Measurements from ENCODE around the gene FAM227A.
"Not testable (repeated sequence)": the region's sequence is repeated elsewhere in the genome, so short reads cannot be mapped to it uniquely, and the experiment has no call there.

Gene FAM227A

DNA sequence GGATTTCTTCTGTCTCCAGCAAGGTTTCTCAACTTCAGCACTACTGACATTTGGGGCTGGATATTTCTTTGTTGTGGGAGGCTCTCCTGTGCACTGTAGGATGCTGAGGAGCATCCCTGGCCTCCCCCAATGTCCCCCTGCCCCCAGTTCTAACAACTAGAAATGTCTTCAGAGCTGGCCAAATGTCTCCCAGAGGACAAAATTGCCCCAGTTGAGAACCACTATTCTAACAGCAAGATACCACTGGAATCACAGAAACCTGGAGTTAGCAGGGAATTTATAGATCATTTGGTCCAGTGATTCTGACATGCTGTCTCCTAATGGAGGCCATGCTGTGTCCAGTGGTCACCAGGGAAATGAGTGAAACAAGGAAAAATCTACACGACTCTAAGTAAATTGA is 54.0 kb downstream of the FAM227A start:
- no peak for ATAC-seq
- Mint-ChIP-seq H3K27ac (no peak overlapping the region), H3K9me3 (no peaks in the 10 kb centered on the region)

DNA sequence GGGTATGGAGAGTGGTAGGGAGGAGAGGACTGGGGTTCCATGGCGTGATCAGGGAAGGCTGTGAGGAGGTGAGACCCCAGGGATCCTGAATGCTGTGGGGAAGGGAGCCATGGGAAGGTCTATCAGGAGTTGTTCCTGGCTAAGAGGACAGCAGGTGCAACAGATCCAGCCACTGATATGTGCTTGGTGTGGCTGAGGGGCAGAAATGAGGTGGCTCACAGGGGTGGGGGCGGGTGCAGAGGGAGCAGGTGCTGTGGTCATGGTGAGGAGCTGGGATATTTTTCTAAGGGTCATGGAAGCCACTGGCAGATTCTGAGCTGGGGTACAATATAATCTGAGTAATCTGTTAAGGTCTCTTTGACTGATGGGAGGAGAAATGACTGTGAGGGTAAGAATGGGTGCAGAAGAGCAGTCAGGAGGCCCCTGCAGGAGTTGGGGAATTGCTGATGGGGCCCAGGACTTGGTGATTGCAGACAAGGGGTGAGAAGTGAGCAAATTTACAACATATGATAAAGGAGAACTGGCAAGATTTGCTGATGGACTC is 54.9 kb downstream of the FAM227A start:
- Mint-ChIP-seq H3K9me3 (no peaks in the 10 kb centered on the region), H3K4me3 (no peak overlapping the region), H3K27ac (no peak overlapping the region), H3K4me1 (no peaks in the 10 kb centered on the region), H3K27me3 (no peaks in the 10 kb centered on the region)
- DNase-seq = no peak
- ATAC-seq = no peak

More for the DNA sequence above, 54.0 kb downstream of the FAM227A start:
- no peaks in the 10 kb centered on the region for H3K27me3 Mint-ChIP-seq
- no peaks in the 10 kb centered on the region for H3K4me1 Mint-ChIP-seq
- DNase-seq = no peak
- H3K4me3 Mint-ChIP-seq = no peak overlapping the region

DNA sequence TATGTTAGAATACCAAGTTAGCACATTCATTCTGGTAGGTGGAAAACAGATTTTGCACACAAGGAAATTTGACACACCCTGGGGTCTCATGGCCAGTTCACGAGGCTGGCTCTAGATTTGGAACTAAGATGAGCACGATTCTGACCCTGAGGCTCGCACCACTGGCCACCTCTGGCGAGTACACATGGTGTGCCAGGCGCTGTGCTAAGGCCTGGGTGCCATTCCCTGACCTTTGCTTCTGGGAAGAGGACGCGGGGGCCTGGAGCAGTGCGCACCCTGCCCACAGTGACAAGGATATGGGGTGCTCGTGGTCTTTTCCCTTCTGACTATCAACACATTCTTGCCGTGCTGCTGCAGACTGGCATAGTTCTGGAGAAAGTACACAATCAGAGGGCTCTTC is 56.7 kb downstream of the FAM227A start:
- ATAC-seq (no peak), DNase-seq (no peak)
- no peak overlapping the region for H3K27ac Mint-ChIP-seq
- no peaks in the 10 kb centered on the region for H3K9me3 Mint-ChIP-seq
- no peaks in the 10 kb centered on the region for H3K27me3 Mint-ChIP-seq
- H3K4me1 Mint-ChIP-seq = no peaks in the 10 kb centered on the region
- H3K4me3 Mint-ChIP-seq = no peak overlapping the region

DNA sequence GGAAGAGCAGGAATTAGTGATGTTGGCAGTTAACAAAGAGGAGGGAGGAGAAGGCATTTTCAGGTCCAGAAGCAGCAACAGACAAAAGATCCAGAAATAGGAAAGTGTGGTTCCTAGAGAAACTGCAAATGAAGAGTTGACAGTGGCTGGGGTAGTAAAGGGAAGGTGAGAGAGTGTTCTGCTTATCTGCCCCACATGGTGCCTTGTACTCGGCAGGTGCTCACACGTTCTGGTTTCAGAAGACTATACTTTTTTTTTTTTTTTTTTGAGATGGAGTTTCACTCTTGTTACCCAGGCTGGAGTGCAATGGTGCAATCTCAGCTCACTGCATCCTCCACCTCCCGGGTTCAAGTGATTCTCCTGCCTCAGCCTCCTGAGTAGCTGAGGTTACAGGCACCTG is 73.3 kb downstream of the FAM227A start:
- not testable (repeated sequence) for ATAC-seq, DNase-seq, H3K27me3 Mint-ChIP-seq, H3K4me3 Mint-ChIP-seq, H3K9me3 Mint-ChIP-seq, H3K4me1 Mint-ChIP-seq
- H3K27ac Mint-ChIP-seq = peak overlapping the region in 1 of 2 donors; percentile 15

- Mint-ChIP-seq H3K27me3 (no peaks in the 10 kb centered on the region), H3K4me1 (no peaks in the 10 kb centered on the region), H3K4me3 (no peak overlapping the region), H3K9me3 (no peaks in the 10 kb centered on the region), H3K27ac (no peak overlapping the region)
- ATAC-seq = no peak
- DNase-seq = no peak
These were observed 77.7 kb downstream of the FAM227A start for GRCh38 chr22:38578505-38578904.

GRCh38 chr22:38572065-38572464 is 84.1 kb downstream of the FAM227A start:
- DNase-seq (peak; percentile 13 to 26), ATAC-seq (no peak)
- Mint-ChIP-seq H3K4me1 (peaks cover 12% of the 10 kb centered on the region), H3K27me3 (no peaks in the 10 kb centered on the region), H3K9me3 (no peaks in the 10 kb centered on the region), H3K4me3 (no peak overlapping the region), H3K27ac (no peak overlapping the region)

DNA sequence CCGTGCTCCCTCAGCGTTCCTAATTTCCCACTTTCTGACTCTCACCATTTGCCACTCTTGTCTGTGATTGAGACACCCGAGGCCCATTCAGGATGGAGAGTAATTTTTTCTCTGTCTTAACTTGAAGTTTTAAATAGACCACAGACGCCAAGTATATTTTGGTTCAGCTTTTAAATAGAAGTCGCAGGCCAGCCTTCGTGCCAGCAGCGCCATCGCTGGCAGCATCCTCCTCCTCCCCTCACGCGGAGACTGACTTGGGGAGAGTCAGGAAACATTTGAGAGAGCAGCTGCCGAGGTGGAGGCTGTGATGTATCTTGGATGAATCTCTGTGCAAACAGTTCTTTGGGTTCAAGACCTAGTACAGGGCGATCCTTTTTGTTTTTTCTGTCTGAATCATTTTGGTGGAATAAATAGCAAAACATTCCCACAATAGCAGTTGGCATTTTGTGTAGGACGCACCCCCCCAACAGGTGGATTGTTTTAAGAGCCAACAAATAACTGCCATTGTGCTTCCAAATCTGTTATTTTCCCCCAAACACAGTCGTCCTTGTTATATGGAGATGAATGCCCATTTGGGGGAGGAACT is 85.3 kb downstream of the FAM227A start:
- Mint-ChIP-seq H3K4me3 (peak overlapping the region; percentile 97 to 98), H3K9me3 (no peaks in the 10 kb centered on the region), H3K4me1 (peaks cover 12% of the 10 kb centered on the region), H3K27ac (peak overlapping the region; percentile 64 to 100), H3K27me3 (no peaks in the 10 kb centered on the region)
- peak in 1 of 2 donors; percentile 47 for DNase-seq
- peak; percentile 37 for ATAC-seq

DNA sequence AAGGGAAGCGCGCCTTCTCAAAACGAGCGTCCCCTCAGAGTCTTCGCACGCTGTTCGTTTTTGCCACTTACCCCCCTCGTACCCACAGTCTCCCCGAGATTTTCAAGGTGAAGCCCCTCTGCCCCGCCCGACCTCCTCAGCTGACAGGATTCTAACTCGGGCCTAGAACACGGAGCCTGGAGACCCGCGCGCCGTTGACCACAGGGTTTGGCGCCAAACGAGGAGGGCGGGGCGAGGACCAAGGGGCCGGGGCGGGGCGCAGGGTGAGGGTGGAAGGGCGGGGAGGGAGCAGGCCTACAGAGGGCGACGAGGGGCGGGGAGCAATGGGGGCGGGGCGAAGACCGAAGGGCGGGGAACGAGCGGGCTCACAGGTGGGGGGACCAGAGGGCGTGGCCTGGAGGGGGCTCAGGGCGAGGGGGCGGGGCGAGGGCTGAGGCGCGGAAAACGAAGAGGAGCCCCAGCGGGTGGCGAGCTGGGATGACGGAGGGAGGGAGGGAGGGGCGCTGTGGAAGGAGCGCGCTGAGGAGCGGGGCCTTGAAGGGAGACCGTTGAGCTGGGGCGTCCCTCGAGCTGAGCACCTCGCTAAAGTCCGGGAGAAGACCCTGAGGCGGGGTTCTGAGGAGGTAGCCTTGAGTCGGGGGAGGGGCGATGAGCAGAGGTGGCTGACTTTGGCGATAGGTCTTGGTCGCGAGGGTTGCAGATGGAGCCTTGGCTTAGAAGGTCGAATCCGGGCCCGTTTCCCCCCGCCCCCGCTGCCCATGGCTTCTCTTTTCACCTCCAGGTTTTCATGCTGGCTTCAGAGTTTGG is 86.0 kb downstream of the FAM227A start, which contains the start of gene DMC1:
DMC1 (minus strand) TSS at position 212 of the 807 bp plus-strand sequence. CDS start 1,927 bp downstream, outside the sequence.
- ATAC-seq (peak; percentile 91), DNase-seq (peak; percentile 92 to 94)
- Mint-ChIP-seq H3K4me1 (peaks cover 12% of the 10 kb centered on the region), H3K27me3 (no peaks in the 10 kb centered on the region), H3K9me3 (no peaks in the 10 kb centered on the region), H3K4me3 (peak within 1 kb of the TSS; percentile 97 to 98), H3K27ac (peak within 1 kb of the TSS; percentile 100)

- Mint-ChIP-seq H3K27me3 (no peaks in the 10 kb centered on the region), H3K4me3 (peak overlapping the region; percentile 97 to 98), H3K4me1 (peaks cover 12% of the 10 kb centered on the region), H3K9me3 (no peaks in the 10 kb centered on the region), H3K27ac (peak overlapping the region; percentile 100)
- DNase-seq = peak in 1 of 2 donors; percentile 12
- peak; percentile 23 for ATAC-seq
These were observed 86.8 kb downstream of the FAM227A start for GRCh38 chr22:38569181-38569971.

GRCh38 chr22:38567531-38568285 is 88.5 kb downstream of the FAM227A start:
- no peaks in the 10 kb centered on the region for H3K9me3 Mint-ChIP-seq
- no peak overlapping the region for H3K27ac Mint-ChIP-seq
- no peak for ATAC-seq
- no peak overlapping the region for H3K4me3 Mint-ChIP-seq
- DNase-seq = no peak
- peaks cover 12% of the 10 kb centered on the region for H3K4me1 Mint-ChIP-seq
- no peaks in the 10 kb centered on the region for H3K27me3 Mint-ChIP-seq

DNA sequence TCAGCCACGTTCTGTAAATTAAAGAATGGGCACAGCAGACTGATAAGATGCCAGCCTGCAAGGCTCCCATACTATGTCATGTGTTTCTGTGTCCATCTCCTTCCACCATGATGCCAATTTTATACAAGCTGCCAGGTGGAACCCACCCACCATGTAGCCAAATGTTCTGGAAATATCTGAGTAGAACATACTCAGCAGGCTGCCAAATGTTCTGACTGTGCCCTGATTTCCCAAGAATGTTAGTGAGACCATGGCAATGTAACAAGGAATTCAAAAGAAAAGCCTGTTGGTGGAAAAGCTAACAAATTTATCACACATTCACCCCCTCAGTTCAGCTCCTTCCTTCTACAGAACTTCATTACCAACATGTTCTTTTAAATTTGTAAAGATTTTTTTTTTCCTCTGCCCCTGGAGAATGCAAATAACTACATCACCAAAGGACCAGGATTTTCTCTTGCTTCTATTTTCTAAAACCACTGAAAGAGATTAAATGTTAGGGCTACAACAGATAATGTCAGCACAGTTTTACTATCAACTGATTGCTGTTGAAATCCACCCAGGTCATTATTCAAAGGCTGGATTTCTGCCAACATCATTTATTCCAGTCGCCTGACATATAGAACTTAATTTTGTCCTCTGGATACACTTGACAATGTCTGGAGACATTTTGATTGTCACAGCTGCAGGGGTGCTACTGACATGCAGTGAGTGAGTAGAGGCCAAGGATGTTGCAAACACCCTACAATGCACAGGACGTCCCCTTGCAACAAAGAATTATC is 89.3 kb downstream of the FAM227A start:
- DNase-seq = no peak
- H3K27ac Mint-ChIP-seq = no peak overlapping the region

GRCh38 chr22:38565441-38565840 is 90.8 kb downstream of the FAM227A start:
- H3K27me3 Mint-ChIP-seq = no peaks in the 10 kb centered on the region
- ATAC-seq = no peak
- H3K4me3 Mint-ChIP-seq = no peak overlapping the region
- no peak for DNase-seq
- H3K4me1 Mint-ChIP-seq = no peaks in the 10 kb centered on the region
- no peak overlapping the region for H3K27ac Mint-ChIP-seq
- no peaks in the 10 kb centered on the region for H3K9me3 Mint-ChIP-seq

More for the DNA sequence above, 89.3 kb downstream of the FAM227A start:
- no peak overlapping the region for H3K4me3 Mint-ChIP-seq
- peaks cover 12% of the 10 kb centered on the region for H3K4me1 Mint-ChIP-seq
- no peak for ATAC-seq
- no peaks in the 10 kb centered on the region for H3K27me3 Mint-ChIP-seq
- H3K9me3 Mint-ChIP-seq = no peaks in the 10 kb centered on the region

- no peak overlapping the region for H3K27ac Mint-ChIP-seq
- H3K4me1 Mint-ChIP-seq = no peaks in the 10 kb centered on the region
- no peaks in the 10 kb centered on the region for H3K27me3 Mint-ChIP-seq
- DNase-seq (no peak), ATAC-seq (no peak)
- no peak overlapping the region for H3K4me3 Mint-ChIP-seq
- no peaks in the 10 kb centered on the region for H3K9me3 Mint-ChIP-seq
These were observed 91.5 kb downstream of the FAM227A start for GRCh38 chr22:38564669-38565068.

DNA sequence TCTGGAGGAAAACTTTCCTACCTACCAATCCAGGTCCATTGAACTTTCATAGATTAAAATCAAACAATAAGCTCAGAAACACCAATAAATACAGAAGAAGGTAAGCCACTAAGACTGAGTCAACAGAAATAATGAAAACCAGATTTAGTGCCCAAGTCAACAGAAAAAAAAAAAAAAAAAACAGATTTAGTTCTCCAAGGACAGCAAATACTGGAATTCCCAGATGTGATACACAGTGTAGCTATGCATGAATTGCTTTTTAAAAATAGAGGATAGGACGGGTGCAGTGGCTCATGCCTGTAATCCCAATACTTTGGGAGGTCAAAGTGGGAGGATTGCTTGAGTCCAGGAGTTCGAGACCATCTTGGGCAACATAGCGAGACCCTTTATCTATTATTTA is 101.9 kb downstream of the FAM227A start:
- Mint-ChIP-seq H3K4me1 (no peaks in the 10 kb centered on the region), H3K4me3 (no peak overlapping the region), H3K9me3 (no peaks in the 10 kb centered on the region), H3K27ac (no peak overlapping the region), H3K27me3 (no peaks in the 10 kb centered on the region)
- ATAC-seq = no peak
- DNase-seq = no peak

All from stimulated activated naive CD8-positive, alpha-beta T cell treated with anti-CD3 and anti-CD28 coated beads, Interleukin-15, amount 100 ng/mL, for 72 hours (primary cell).